Natural killer cell (primary cell): ENCODE measurements around the gene DGKE. TPM values are rescaled to one million over a fixed set of nuclear protein-coding genes. Genes with fewer than 3 reads are reported as not detected.

Source experiments
- ATAC-seq, 3 donors: fragments of 150-1000 bp in 2 of 3; fragments of 200-7000 bp in 1 of 3; cut with Tn5 transposase; 1 replicate in 1 of 3; 2 replicates in 2 of 3; pipeline ENCODE4 v1.10.0; 2021; ENCODE audit warnings: mild to moderate bottlenecking in 2 of 3, moderate library complexity in 2 of 3
- DNase-seq, 2 donors: peaks; one replicate each; pipeline versions ENCODE4 v3.0.0 to v3.0.0-alpha.2; 2013 to 2021; ENCODE audit warnings: mixed read lengths in 1 of 2
- H3K27ac ChIP-seq: one replicate; pipeline ENCODE4 v1.5.1; 2013; ENCODE audit warnings: mild to moderate bottlenecking, low read length
- H3K27me3 ChIP-seq: one replicate; pipeline ENCODE4 v1.6.1; 2013; ENCODE audit warnings: low read length; ENCODE audit not compliant: control insufficient read depth, insufficient read depth
- H3K36me3 ChIP-seq: one replicate; pipeline ENCODE4 v1.6.1; 2013; ENCODE audit warnings: low read length; ENCODE audit not compliant: control insufficient read depth, insufficient read depth
- H3K4me1 ChIP-seq: one replicate; pipeline ENCODE4 v1.6.1; 2013; ENCODE audit warnings: low read length; ENCODE audit not compliant: control insufficient read depth, insufficient read depth
- H3K4me3 ChIP-seq: one replicate; pipeline ENCODE4 v1.5.1; 2013; ENCODE audit warnings: low read length
- H3K9me3 ChIP-seq: one replicate; pipeline ENCODE4 v1.6.1; 2013; ENCODE audit warnings: low read length; ENCODE audit not compliant: control insufficient read depth, insufficient read depth
- H3K27ac Mint-ChIP-seq, 2 donors: one replicate each; pipeline ENCODE4 v1.8.0; 2022; ENCODE audit warnings: mild to moderate bottlenecking in 2 of 2, mixed read lengths in 2 of 2, moderate library complexity in 1 of 2
- H3K27me3 Mint-ChIP-seq, 2 donors: one replicate each; pipeline ENCODE4 v1.8.0; 2022; ENCODE audit warnings: low read depth in 2 of 2, mixed read lengths in 2 of 2
- H3K36me3 Mint-ChIP-seq: one replicate; pipeline ENCODE4 v1.8.0; 2022; ENCODE audit warnings: mixed read lengths
- H3K4me1 Mint-ChIP-seq, 2 donors: one replicate each; pipeline ENCODE4 v1.8.0; 2022; ENCODE audit warnings: mixed read lengths in 2 of 2
- H3K4me3 Mint-ChIP-seq: one replicate; pipeline ENCODE4 v1.8.0; 2022; ENCODE audit warnings: mild to moderate bottlenecking, moderate library complexity, mixed read lengths
- H3K9me3 Mint-ChIP-seq, 2 donors: one replicate each; pipeline ENCODE4 v1.8.0; 2022; ENCODE audit warnings: mixed read lengths in 2 of 2
- CTCF ChIP-seq: fragments of 200-600 bp; IDR thresholded peaks from one replicate; pipeline ENCODE4 v1.8.0; 2022; ENCODE audit warnings: antibody characterized with exemption
- whole genome bisulfite sequencing: methylation state at CpG from one replicate; pipeline ENCODE4 v1.1.7; 2013; ENCODE audit warnings: missing lambda C conversion rate; ENCODE audit not compliant: insufficient coverage; 5-methylcytosine and 5-hydroxymethylcytosine counted together
- intact Hi-C: fragments of 100-400 bp; cut with micrococcal nuclease; formaldehyde crosslinking; loops from one replicate; pipeline ENCODE4 v1.14.2; 2022
- total RNA-seq, 4 donors: library from RNA; stranded (reverse); fragments of 120-200 nt in 1 of 4; gene quantifications; one replicate each; pipeline versions ENCODE4 v1.2.3 to v1.2.4, GENCODE V29; 2013 to 2022

The DGKE gene
- total RNA-seq, 3 donors from 2014 or later (not counting 1 experiment from before 2014, with no cell fraction given): 19.3 to 31.0 (median 29.5) TPM

GRCh38 chr17:56880133-56880532 lies 46.2 kb downstream of the DGKE start:
- intact Hi-C loops: no loop called here
- Histone ChIP-seq H3K4me1 (peaks cover 3% of the 10 kb centered on the region), H3K36me3 (no peaks in the 10 kb centered on the region), H3K4me3 (no peak overlapping the region), H3K27me3 (no peaks in the 10 kb centered on the region), H3K9me3 (no peaks in the 10 kb centered on the region), H3K27ac (no peak overlapping the region)
- no peak for TF ChIP-seq CTCF
- H3K4me1 Mint-ChIP-seq: peaks cover 0 to 2% of the 10 kb centered on the region in 2 donors
- H3K36me3 Mint-ChIP-seq: no peaks in the 10 kb centered on the region
- DNase-seq (no peak), ATAC-seq (no peak)
- H3K27ac Mint-ChIP-seq: no peak overlapping the region
- WGBS: 58% methylated on average over 3 of the region's 3 CpGs
- H3K27me3 Mint-ChIP-seq: no peaks in the 10 kb centered on the region
- no peaks in the 10 kb centered on the region for H3K9me3 Mint-ChIP-seq
- H3K4me3 Mint-ChIP-seq: no peak overlapping the region

GRCh38 chr17:56880571-56880970 lies 46.6 kb downstream of the DGKE start:
- DNase-seq (no peak), ATAC-seq (no peak)
- intact Hi-C loops: no loop called here
- H3K9me3 ChIP-seq: no peaks in the 10 kb centered on the region
- no peak overlapping the region for H3K27ac ChIP-seq
- Mint-ChIP-seq H3K27ac (no peak overlapping the region), H3K4me1 (peaks cover 0 to 6% of the 10 kb centered on the region in 2 donors), H3K36me3 (no peaks in the 10 kb centered on the region), H3K9me3 (no peaks in the 10 kb centered on the region), H3K27me3 (no peaks in the 10 kb centered on the region), H3K4me3 (no peak overlapping the region)
- H3K4me3 ChIP-seq: no peak overlapping the region
- WGBS: 79% methylated on average over 7 of the region's 8 CpGs
- no peaks in the 10 kb centered on the region for H3K27me3 ChIP-seq
- no peaks in the 10 kb centered on the region for H3K36me3 ChIP-seq
- no peak for TF ChIP-seq CTCF
- peaks cover 3% of the 10 kb centered on the region for H3K4me1 ChIP-seq

- H3K36me3 Mint-ChIP-seq: no peaks in the 10 kb centered on the region
- no peak for TF ChIP-seq CTCF
- Histone ChIP-seq H3K27me3 (no peaks in the 10 kb centered on the region), H3K36me3 (no peaks in the 10 kb centered on the region), H3K9me3 (no peaks in the 10 kb centered on the region), H3K4me1 (peaks cover 3% of the 10 kb centered on the region), H3K27ac (no peak overlapping the region), H3K4me3 (no peak overlapping the region)
- DNase-seq (no peak), ATAC-seq (no peak)
- H3K27ac Mint-ChIP-seq: no peak overlapping the region
- no peaks in the 10 kb centered on the region for H3K9me3 Mint-ChIP-seq
- peaks cover 0 to 6% of the 10 kb centered on the region in 2 donors for H3K4me1 Mint-ChIP-seq
- 93% methylated on average over 3 of the region's 3 CpGs for WGBS
- no peak overlapping the region for H3K4me3 Mint-ChIP-seq
- no peaks in the 10 kb centered on the region for H3K27me3 Mint-ChIP-seq
- intact Hi-C loops: no loop called here
Measured at GRCh38 chr17:56881685-56882295, 47.8 kb downstream of the DGKE start.

GRCh38 chr17:56883616-56884015 lies 49.7 kb downstream of the DGKE start:
- H3K4me3 ChIP-seq: no peak overlapping the region
- DNase-seq: no peak
- Mint-ChIP-seq H3K36me3 (peaks cover 8% of the 10 kb centered on the region), H3K27me3 (no peaks in the 10 kb centered on the region), H3K4me1 (peaks cover 0 to 10% of the 10 kb centered on the region in 2 donors), H3K9me3 (no peaks in the 10 kb centered on the region), H3K27ac (no peak overlapping the region), H3K4me3 (no peak overlapping the region)
- H3K9me3 ChIP-seq: peaks cover 12% of the 10 kb centered on the region
- H3K27me3 ChIP-seq: no peaks in the 10 kb centered on the region
- no CpG with 5 or more reads among the region's 1 CpG for WGBS
- TF ChIP-seq CTCF: no peak
- ATAC-seq: no peak
- H3K27ac ChIP-seq: no peak overlapping the region
- H3K36me3 ChIP-seq: peaks cover 11% of the 10 kb centered on the region
- intact Hi-C loops: no loop called here
- H3K4me1 ChIP-seq: peaks cover 3% of the 10 kb centered on the region
